GM13976 (cell line): ENCODE data around the gene CPAMD8.
"Not testable (repeated sequence)": the region's sequence is repeated elsewhere in the genome, so short reads cannot be mapped to it uniquely, and the experiment has no call there.

Experiments used
- DNase-seq: peaks from one replicate; pipeline ENCODE4 v3.0.0; 2012; ENCODE audit warnings: low spot score
- CTCF ChIP-seq: IDR thresholded peaks from 2 replicates; pipeline ENCODE4 v1.5.1; 2012; ENCODE audit warnings: borderline replicate concordance, mild to moderate bottlenecking; ENCODE audit not compliant: insufficient read depth; ENCODE audit errors: extremely low read depth, missing control alignments, control extremely low read depth
- in situ Hi-C: fragments of 300-500 bp; cut with MboI; formaldehyde crosslinking; loops from one replicate; pipeline ENCODE4 v1.12.0; 2022; ENCODE audit warnings: low sequenced_read_pairs, mixed read lengths, inconsistent platforms; ENCODE audit not compliant: unreplicated experiment

The CPAMD8 gene

DNA sequence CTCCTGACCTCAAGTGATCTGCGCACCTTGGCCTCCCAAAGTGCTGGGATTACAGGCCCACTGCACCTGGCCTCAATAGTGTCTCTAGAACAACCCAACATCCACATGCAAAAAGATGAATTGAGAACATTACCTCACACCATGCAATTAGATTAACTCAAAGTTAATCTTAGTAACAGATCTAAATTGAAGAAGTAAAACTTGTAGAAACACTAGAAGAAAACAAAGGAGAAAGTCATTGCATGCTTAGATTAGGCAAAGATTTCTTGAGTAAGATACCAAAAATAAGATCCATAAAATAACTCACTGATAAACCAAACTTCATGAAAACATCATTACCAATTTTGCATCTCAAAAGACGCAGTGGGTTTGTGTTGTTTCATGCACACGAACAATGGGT, 2.8 kb downstream of the CPAMD8 start:
- no peak for TF ChIP-seq CTCF
- DNase-seq = no peak
- in situ Hi-C loops = no loop called here

DNA sequence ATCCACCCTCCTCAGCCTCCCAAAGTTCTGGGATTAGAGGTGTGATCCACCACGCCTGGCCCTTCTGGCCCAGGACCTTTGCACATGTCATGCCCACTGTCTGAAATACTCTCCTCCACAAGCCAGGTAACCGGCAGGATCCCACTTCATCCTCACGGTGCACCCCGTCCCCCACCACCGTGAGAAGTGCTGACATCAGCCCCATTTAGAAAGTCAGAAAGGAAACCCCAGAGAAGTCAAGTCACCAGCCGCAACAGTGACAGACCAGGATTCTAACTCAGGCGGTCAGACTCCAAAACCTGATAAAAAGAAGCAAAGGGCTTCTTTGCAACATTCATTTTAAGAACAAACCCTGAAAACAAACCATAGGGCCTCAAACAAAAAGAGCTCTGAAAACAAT, 3.9 kb downstream of the CPAMD8 start:
- DNase-seq = no peak
- in situ Hi-C loops = no loop called here
- TF ChIP-seq CTCF = no peak

- no peak for TF ChIP-seq CTCF
- no peak for DNase-seq
- in situ Hi-C loops = no loop called here
Measured at GRCh38 chr19:17021793-17022590, 4.6 kb downstream of the CPAMD8 start.

- in situ Hi-C loops = no loop called here
- no peak for TF ChIP-seq CTCF
- DNase-seq = no peak
Measured at GRCh38 chr19:17021328-17021727, 5.3 kb downstream of the CPAMD8 start.

DNA sequence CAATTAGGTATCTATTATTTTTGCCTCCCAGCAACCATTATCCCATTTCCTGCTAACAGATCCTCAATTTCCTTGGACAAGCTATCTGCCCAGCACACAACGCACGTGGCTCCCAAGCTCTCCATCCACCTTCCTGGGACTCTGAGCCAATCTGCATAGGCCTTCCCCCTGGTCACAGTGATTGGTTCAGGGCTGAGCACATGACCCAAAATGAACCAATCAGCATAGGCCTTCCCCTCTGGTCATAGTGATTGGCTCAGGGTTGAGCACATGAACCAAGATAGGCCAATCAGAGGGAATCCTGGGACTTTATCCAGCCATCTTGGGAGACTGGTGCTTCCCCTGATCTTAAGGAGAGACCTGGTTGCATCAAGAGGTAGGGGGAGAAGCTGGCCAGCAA, 5.8 kb downstream of the CPAMD8 start:
- no peak for DNase-seq
- in situ Hi-C loops = no loop called here
- no peak for TF ChIP-seq CTCF

GRCh38 chr19:17020385-17020784, 6.2 kb downstream of the CPAMD8 start:
- no peak for TF ChIP-seq CTCF
- no peak for DNase-seq
- in situ Hi-C loops = no loop called here

DNA sequence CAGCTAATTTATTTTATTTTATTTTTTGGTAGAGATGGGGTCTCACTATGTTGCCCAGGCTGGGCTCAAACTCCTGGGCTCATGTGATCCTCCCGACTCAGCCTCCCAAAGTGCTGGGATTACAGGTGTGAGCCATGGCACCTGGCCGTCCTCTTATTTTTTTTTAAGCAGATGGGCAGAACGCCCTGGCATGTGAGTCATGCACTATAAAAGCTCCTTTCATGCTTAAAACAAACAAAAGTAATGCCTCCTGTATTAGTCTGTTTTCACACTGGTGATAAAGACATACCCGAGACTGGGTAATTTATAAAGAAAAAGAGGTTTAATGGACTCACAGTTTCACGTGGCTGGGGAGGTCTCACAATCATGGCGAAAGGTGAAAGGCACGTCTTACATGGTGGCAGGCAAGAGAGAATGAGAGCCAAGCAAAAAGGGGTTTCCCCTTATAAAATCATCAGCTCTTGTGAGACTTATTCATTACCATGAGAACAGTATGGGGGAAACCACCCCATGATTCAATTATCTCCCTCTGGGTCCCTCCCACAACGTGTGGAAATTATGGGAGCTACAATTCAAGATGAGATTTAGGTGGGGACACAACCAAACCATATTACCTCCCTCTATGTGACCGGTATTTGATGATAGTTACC, 12.3 kb downstream of the CPAMD8 start:
- DNase-seq, in situ Hi-C loops: not testable (repeated sequence)
